ENCODE data around the gene BCR. TPM values are rescaled to one million over a fixed set of nuclear protein-coding genes. Genes with fewer than 3 reads are reported as not detected.

Gene BCR
- total and polyA plus RNA-seq, 2 of the 8 experiments (the other 6 are each of a cell fraction or from before 2014, with no cell fraction given) = 66.7 to 130 TPM

GRCh38 chr22:23231471-23232093 is 51.3 kb downstream of the BCR start (continued):
- TF ChIP-seq HDAC2 (IDR thresholded peaks at IDR 0.05; ENCODE audit: borderline replicate concordance in 1 of 2, low read depth in 2 of 2, low read length in 2 of 2) (no peak), NRF1 (IDR thresholded peaks at IDR 0.05; ENCODE audit: low read depth, low read length) (no peak)

Data from H1 (cell line).